Measurements from ENCODE around the gene ASNSD1.

DNA sequence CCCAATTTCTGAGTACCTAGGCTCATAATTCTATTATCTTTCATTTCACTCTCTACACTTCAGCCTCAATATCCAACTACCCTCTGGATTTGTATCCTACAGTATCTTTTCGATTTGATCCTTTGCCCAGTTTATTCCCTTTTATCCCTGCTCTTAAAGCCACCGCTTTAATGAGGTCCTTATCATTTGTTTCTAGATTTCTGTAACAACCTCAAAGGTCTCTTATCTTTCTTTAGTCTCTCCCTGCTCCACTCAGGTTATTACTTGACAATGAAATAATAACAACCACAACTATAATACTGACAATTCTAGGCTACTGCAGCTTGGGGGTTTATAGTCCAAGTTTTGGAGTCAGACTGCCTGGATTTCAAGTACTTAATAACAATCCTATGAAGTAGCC is 25.9 kb upstream of the ASNSD1 start:
- TF ChIP-seq, protein P1, sequence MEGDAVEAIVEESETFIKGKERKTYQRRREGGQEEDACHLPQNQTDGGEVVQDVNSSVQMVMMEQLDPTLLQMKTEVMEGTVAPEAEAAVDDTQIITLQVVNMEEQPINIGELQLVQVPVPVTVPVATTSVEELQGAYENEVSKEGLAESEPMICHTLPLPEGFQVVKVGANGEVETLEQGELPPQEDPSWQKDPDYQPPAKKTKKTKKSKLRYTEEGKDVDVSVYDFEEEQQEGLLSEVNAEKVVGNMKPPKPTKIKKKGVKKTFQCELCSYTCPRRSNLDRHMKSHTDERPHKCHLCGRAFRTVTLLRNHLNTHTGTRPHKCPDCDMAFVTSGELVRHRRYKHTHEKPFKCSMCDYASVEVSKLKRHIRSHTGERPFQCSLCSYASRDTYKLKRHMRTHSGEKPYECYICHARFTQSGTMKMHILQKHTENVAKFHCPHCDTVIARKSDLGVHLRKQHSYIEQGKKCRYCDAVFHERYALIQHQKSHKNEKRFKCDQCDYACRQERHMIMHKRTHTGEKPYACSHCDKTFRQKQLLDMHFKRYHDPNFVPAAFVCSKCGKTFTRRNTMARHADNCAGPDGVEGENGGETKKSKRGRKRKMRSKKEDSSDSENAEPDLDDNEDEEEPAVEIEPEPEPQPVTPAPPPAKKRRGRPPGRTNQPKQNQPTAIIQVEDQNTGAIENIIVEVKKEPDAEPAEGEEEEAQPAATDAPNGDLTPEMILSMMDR (IDR thresholded peaks at IDR 0.05; ENCODE audit: borderline replicate concordance, extremely low read depth, low read length, poor library complexity, severe bottlenecking): no peak
- TF ChIP-seq EZH2 (IDR thresholded peaks at IDR 0.05; ENCODE audit: borderline replicate concordance, low read depth, low read length, severe bottlenecking): no peak
